Adrenal gland (tissue), 5 donors: ENCODE measurements around the gene METTL26.

Experiments
- CTCF ChIP-seq, 6 experiments: fragments of 450-650 bp in 4 of 6; fragments of 200-600 bp in 2 of 6; sonication (generic) in 1 of 6; IDR thresholded peaks; 1 replicate in 5 of 6; 2 replicates in 1 of 6; pipeline versions ENCODE4 v1.5.1 to v1.8.0; 2016 to 2021; ENCODE audit warnings: antibody characterized with exemption in 6 of 6, mild to moderate bottlenecking in 2 of 6, moderate library complexity in 1 of 6
- POLR2A ChIP-seq, 2 donors: fragments of 450-650 bp; IDR thresholded peaks; one replicate each; pipeline ENCODE4 v1.6.1; 2017; ENCODE audit warnings: antibody characterized with exemption in 2 of 2, mild to moderate bottlenecking in 2 of 2, moderate library complexity in 1 of 2
- donor health status: DM: no; HTN: no; CAD: no.

GRCh38 chr16:608019-608418 lies 28.1 kb downstream of the METTL26 start:
- no peak for TF ChIP-seq CTCF (IDR thresholded peaks at IDR 0.05)
- no peak for TF ChIP-seq POLR2A (IDR thresholded peaks at IDR 0.05)
